ENCODE data around the gene RPTOR.

- TF ChIP-seq, protein P1, sequence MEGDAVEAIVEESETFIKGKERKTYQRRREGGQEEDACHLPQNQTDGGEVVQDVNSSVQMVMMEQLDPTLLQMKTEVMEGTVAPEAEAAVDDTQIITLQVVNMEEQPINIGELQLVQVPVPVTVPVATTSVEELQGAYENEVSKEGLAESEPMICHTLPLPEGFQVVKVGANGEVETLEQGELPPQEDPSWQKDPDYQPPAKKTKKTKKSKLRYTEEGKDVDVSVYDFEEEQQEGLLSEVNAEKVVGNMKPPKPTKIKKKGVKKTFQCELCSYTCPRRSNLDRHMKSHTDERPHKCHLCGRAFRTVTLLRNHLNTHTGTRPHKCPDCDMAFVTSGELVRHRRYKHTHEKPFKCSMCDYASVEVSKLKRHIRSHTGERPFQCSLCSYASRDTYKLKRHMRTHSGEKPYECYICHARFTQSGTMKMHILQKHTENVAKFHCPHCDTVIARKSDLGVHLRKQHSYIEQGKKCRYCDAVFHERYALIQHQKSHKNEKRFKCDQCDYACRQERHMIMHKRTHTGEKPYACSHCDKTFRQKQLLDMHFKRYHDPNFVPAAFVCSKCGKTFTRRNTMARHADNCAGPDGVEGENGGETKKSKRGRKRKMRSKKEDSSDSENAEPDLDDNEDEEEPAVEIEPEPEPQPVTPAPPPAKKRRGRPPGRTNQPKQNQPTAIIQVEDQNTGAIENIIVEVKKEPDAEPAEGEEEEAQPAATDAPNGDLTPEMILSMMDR (IDR thresholded peaks at IDR 0.05), result no peak
- TF ChIP-seq POLR2A (IDR thresholded peaks at IDR 0.05) (no peak), EP300 (IDR thresholded peaks at IDR 0.05) (no peak), POLR2AphosphoS5 (IDR thresholded peaks at IDR 0.05) (no peak)
Observed at GRCh38 chr17:80989586-80989913, 444.9 kb downstream of the RPTOR start.

Data from upper lobe of left lung (tissue), 4 donors.